HG02943 (cell line): ENCODE data around the gene CER1.

Experiments
- ATAC-seq: cut with Tn5 transposase; IDR thresholded peaks from one replicate; pipeline ENCODE4 v1.9.1; 2021; ENCODE audit warnings: mild to moderate bottlenecking, low read depth, moderate library complexity; ENCODE audit not compliant: unreplicated experiment

CER1 gene

DNA sequence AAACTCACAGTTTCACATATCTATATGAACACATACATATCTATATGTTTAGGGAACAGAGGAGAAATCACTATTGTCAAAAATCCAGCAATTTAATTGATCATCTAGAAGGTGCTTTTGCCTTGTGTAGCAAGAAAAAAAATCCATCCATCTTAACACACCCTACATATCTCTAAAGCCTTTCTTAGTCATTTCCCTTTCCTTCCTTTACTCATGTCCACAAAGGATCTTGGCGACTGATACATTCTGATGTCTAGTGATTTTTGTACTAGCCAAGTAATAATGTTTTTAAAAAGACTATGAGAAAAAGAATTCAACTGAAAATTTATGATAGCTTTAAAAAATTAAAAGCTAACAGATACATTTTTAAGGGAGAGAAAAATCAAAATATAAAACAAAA, 51.8 kb downstream of the CER1 start:
- ATAC-seq = no peak
